HepG2 (cell line): ENCODE results near the gene ATP9A. TPM values are rescaled to one million over a fixed set of nuclear protein-coding genes. Genes with fewer than 3 reads are reported as not detected.
A peak's percentile ranks its signal among the peaks of the same experiment; 100 is the strongest.

ENCODE experiments used
- ATAC-seq: fragments of 200-7000 bp; cut with Tn5 transposase; 3 replicates; pipeline ENCODE4 v1.9.1; 2020; ENCODE audit warnings: mild to moderate bottlenecking, moderate library complexity
- BruUV-seq: library from RNA; stranded (reverse); fragments of 400-500 nt; replicated peaks from 2 replicates; lab custom pipeline; 2021; lab: Mats Ljungman, UMichigan
- CTCF ChIA-PET: fragments of 300-600 bp; formaldehyde crosslinking; extraction: SDS; loops from one replicate; lab custom pipeline; 2021; ENCODE audit warnings: low total read pairs, inconsistent platforms, low intra/inter-chr PET ratio; lab: Yijun Ruan, JAX
- POLR2A ChIA-PET: fragments of 350-600 bp; sonication (Branson Sonifier 250); formaldehyde crosslinking; loops from one replicate; lab custom pipeline; 2020; ENCODE audit warnings: antibody characterized with exemption, inconsistent platforms; lab: Yijun Ruan, JAX
- DNase-seq: peaks from one replicate; pipeline ENCODE4 v3.0.0-alpha.2; 2015; ENCODE audit warnings: low spot score
- FAIRE-seq: peaks from 3 replicates; lab custom pipeline; 2011; peaks lifted over from hg19 to GRCh38; lab: Jason Lieb, UNC
- H2AFZ ChIP-seq: one replicate; pipeline ENCODE4 v1.6.1; 2011; ENCODE audit warnings: low read length, inconsistent platforms
- H3K27ac ChIP-seq: fragments of 300-600 bp; 3 replicates; pipeline ENCODE4 v1.8.0; 2011; ENCODE audit warnings: mixed run types, mild to moderate bottlenecking, mixed read lengths, low read length, inconsistent platforms; ENCODE audit not compliant: insufficient read depth; ENCODE audit errors: extremely low read length
- H3K27me3 ChIP-seq, 2 experiments: fragments of 200-600 bp in 1 of 2; 2 replicates in 1 of 2; 3 replicates in 1 of 2; pipeline versions ENCODE4 v1.6.0 to v1.8.0; 2011; ENCODE audit warnings: low read length in 2 of 2, mild to moderate bottlenecking in 2 of 2, moderate library complexity in 2 of 2, inconsistent platforms in 1 of 2; ENCODE audit not compliant: insufficient read depth in 2 of 2, control insufficient read depth in 1 of 2
- H3K36me3 ChIP-seq, 2 experiments: fragments of 200-600 bp in 1 of 2; replicated peaks in 1 of 2; 2 replicates in 1 of 2; 3 replicates in 1 of 2; pipeline versions ENCODE4 v1.5.1 to v1.8.0; 2011; ENCODE audit warnings: low read length in 2 of 2, inconsistent platforms in 1 of 2; ENCODE audit not compliant: insufficient read depth in 2 of 2, control insufficient read depth in 1 of 2
- H3K4me1 ChIP-seq: 2 replicates; pipeline ENCODE4 v1.5.1; 2012; ENCODE audit warnings: low read length, inconsistent platforms; ENCODE audit not compliant: insufficient read depth
- H3K4me2 ChIP-seq: 2 replicates; pipeline ENCODE4 v1.6.0; 2011; ENCODE audit warnings: low read depth, low read length, inconsistent platforms
- H3K4me3 ChIP-seq, 3 experiments: fragments of 200-600 bp in 1 of 3; sonication (generic), shearing (Covaris generic) in 1 of 3; replicated peaks in 1 of 3; 2 replicates each; pipeline ENCODE4 v1.5.1; 2011 to 2016; ENCODE audit warnings: low read length in 3 of 3, inconsistent platforms in 2 of 3, low read depth in 2 of 3, mild to moderate bottlenecking in 2 of 3, control low read depth in 1 of 3, mixed read lengths in 1 of 3; ENCODE audit not compliant: insufficient read depth in 1 of 3
- H3K79me2 ChIP-seq: one replicate; pipeline ENCODE4 v1.6.1; 2011; ENCODE audit warnings: low read length, inconsistent platforms; ENCODE audit not compliant: insufficient read depth
- H3K9ac ChIP-seq: 2 replicates; pipeline ENCODE4 v1.6.0; 2011; ENCODE audit warnings: mild to moderate bottlenecking, low read depth, low read length, inconsistent platforms; ENCODE audit not compliant: insufficient read depth
- H3K9me3 ChIP-seq: 2 replicates; pipeline ENCODE4 v1.5.1; 2012; ENCODE audit warnings: mild to moderate bottlenecking, low read length
- H4K20me1 ChIP-seq: 2 replicates; pipeline ENCODE4 v1.6.0; 2011; ENCODE audit warnings: inconsistent platforms, mild to moderate bottlenecking, low read length, moderate library complexity; ENCODE audit not compliant: insufficient read depth
- AGO2 ChIP-seq: fragments of 200-400 bp; formaldehyde crosslinking; optimal IDR thresholded peaks from 2 replicates; pipeline ENCODE3; 2017; ENCODE audit warnings: mild to moderate bottlenecking, low read depth, low read length, moderate library complexity
- ATF3 ChIP-seq: sonication (generic); formaldehyde crosslinking; IDR thresholded peaks from 2 replicates; pipeline ENCODE4 v1.4.0; 2020; ENCODE audit warnings: missing genetic modification reagents
- CHD2 ChIP-seq: IDR thresholded peaks from 2 replicates; pipeline ENCODE4 v1.6.1; 2011; ENCODE audit warnings: low read depth, low read length, improper control_type of control experiment
- DDIT3 ChIP-seq: sonication (generic); formaldehyde crosslinking; IDR thresholded peaks from 2 replicates; pipeline ENCODE4 v1.4.0; 2020; ENCODE audit warnings: mild to moderate bottlenecking, missing genetic modification reagents
- HINFP ChIP-seq: sonication (generic); formaldehyde crosslinking; IDR thresholded peaks from 2 replicates; pipeline ENCODE4 v1.4.0; 2020; ENCODE audit warnings: low read depth, mild to moderate bottlenecking, missing genetic modification reagents
- KAT7 ChIP-seq: IDR thresholded peaks from 2 replicates; pipeline ENCODE4 v1.6.1; 2018; ENCODE audit warnings: borderline replicate concordance, missing compliant biosample characterization
- PLSCR1 ChIP-seq: sonication (generic); formaldehyde crosslinking; IDR thresholded peaks from 2 replicates; pipeline ENCODE4 v1.5.0; 2020; ENCODE audit warnings: missing genetic modification reagents, mild to moderate bottlenecking, borderline replicate concordance
- REPIN1 ChIP-seq: sonication (generic); formaldehyde crosslinking; IDR thresholded peaks from 2 replicates; pipeline ENCODE4 v1.8.0; 2022; ENCODE audit warnings: missing genetic modification reagents, low read depth, mild to moderate bottlenecking, borderline replicate concordance
- RFX3 ChIP-seq: IDR thresholded peaks from 2 replicates; pipeline ENCODE4 v1.6.1; 2016; ENCODE audit warnings: missing biosample characterization, missing genetic modification reagents
- SRF ChIP-seq: IDR thresholded peaks from 2 replicates; pipeline ENCODE4 v1.6.1; 2011; ENCODE audit warnings: mild to moderate bottlenecking, low read depth, low read length, moderate library complexity
- ZBTB21 ChIP-seq: sonication (generic); formaldehyde crosslinking; IDR thresholded peaks from 2 replicates; pipeline ENCODE4 v1.4.0; 2020; ENCODE audit warnings: missing genetic modification reagents
- ZBTB25 ChIP-seq: IDR thresholded peaks from 2 replicates; pipeline ENCODE4 v1.6.1; 2018; ENCODE audit warnings: missing genetic modification reagents
- ZBTB38 ChIP-seq: sonication (generic); formaldehyde crosslinking; IDR thresholded peaks from 2 replicates; pipeline ENCODE4 v1.5.1; 2020; ENCODE audit warnings: mild to moderate bottlenecking, missing genetic modification reagents
- ZFP82 ChIP-seq: sonication (generic); formaldehyde crosslinking; IDR thresholded peaks from 2 replicates; pipeline ENCODE4 v1.5.1; 2020; ENCODE audit warnings: mild to moderate bottlenecking, missing genetic modification reagents, borderline replicate concordance
- ZNF101 ChIP-seq: sonication (generic); formaldehyde crosslinking; IDR thresholded peaks from 2 replicates; pipeline ENCODE4 v1.4.0; 2020; ENCODE audit warnings: mild to moderate bottlenecking, low read depth, missing genetic modification reagents, borderline replicate concordance
- ZNF20 ChIP-seq: sonication (generic); formaldehyde crosslinking; IDR thresholded peaks from 2 replicates; pipeline ENCODE4 v1.4.0; 2020; ENCODE audit warnings: mild to moderate bottlenecking, moderate library complexity, missing genetic modification reagents
- ZNF225 ChIP-seq: sonication (generic); formaldehyde crosslinking; IDR thresholded peaks from 2 replicates; pipeline ENCODE4 v1.4.0; 2020; ENCODE audit warnings: mild to moderate bottlenecking, missing genetic modification reagents
- ZNF30 ChIP-seq: sonication (generic); formaldehyde crosslinking; IDR thresholded peaks from 2 replicates; pipeline ENCODE4 v1.5.0; 2020; ENCODE audit warnings: mild to moderate bottlenecking, missing genetic modification reagents
- ZNF670 ChIP-seq: sonication (generic); formaldehyde crosslinking; IDR thresholded peaks from 2 replicates; pipeline ENCODE4 v1.8.0; 2022; ENCODE audit warnings: mild to moderate bottlenecking, missing genetic modification reagents, borderline replicate concordance
- ZNF768 ChIP-seq: sonication (generic); formaldehyde crosslinking; IDR thresholded peaks from 2 replicates; pipeline ENCODE4 v1.4.0; 2020; ENCODE audit warnings: missing genetic modification reagents
- ZSCAN12 ChIP-seq: sonication (generic); formaldehyde crosslinking; IDR thresholded peaks from 2 replicates; pipeline ENCODE4 v1.9.0; 2021; ENCODE audit warnings: mild to moderate bottlenecking, missing genetic modification reagents
- ZSCAN20 ChIP-seq: sonication (generic); formaldehyde crosslinking; IDR thresholded peaks from 2 replicates; pipeline ENCODE4 v1.4.0; 2020; ENCODE audit warnings: missing genetic modification reagents, mild to moderate bottlenecking, borderline replicate concordance
- WGBS: methylation state at CpG from one replicate; pipeline ENCODE4 v1.1.6; 2017; ENCODE audit warnings: low lambda C conversion rate; 5-methylcytosine and 5-hydroxymethylcytosine counted together
- in situ Hi-C: cut with HindIII; loops from 2 replicates; pipeline ENCODE4 v1.10.0; 2017; ENCODE audit warnings: low pct_unique_long_range_greater_than_20kb; ENCODE audit not compliant: extremely low pct_ligation_motif_present
- intact Hi-C: fragments of 100-400 bp; cut with micrococcal nuclease; formaldehyde crosslinking; loops from one replicate; pipeline ENCODE4 v1.10.0; 2022; ENCODE audit not compliant: unreplicated experiment
- polyA plus RNA-seq, 8 experiments: library from polyadenylated mRNA; depleted of rRNA in 3 of 8; stranded (reverse) in 7 of 8; unstranded in 1 of 8; fragments of >200 nt; fragmentation: Illumina TruSeq in 4 of 8; extraction: Trizol in 4 of 8; gene quantifications; 2 replicates each; pipeline versions ENCODE4 v1.2.1 to v1.2.3, GENCODE V29; 2011 to 2016; ENCODE audit warnings: low read depth in 4 of 8, missing spikeins in 1 of 8, mixed read lengths in 1 of 8; ENCODE audit not compliant: insufficient read depth in 1 of 8
- total RNA-seq, 5 experiments: library from RNA; depleted of rRNA; stranded (reverse); fragments of >200 nt; fragmentation: Illumina TruSeq; extraction: Trizol; gene quantifications; 2 replicates each; pipeline ENCODE4 v1.2.3, GENCODE V29; 2016; ENCODE audit warnings: low read depth in 1 of 5

ATP9A gene
- total and polyA plus RNA-seq, 2 of the 13 experiments (the other 11 are each of a cell fraction or from before 2014, with no cell fraction given), result 11.8 to 18.5 TPM

- Histone ChIP-seq H3K4me2 (no peak overlapping the region), H3K79me2 (no peaks in the 10 kb centered on the region), H3K4me3 (no peak overlapping the region), H3K4me1 (peaks cover 23% of the 10 kb centered on the region), H4K20me1 (no peaks in the 10 kb centered on the region), H3K27me3 (no peaks in the 10 kb centered on the region), H2AFZ (no peak overlapping the region), H3K27ac (no peak overlapping the region), H3K9ac (no peak overlapping the region), H3K9me3 (no peaks in the 10 kb centered on the region), H3K36me3 (peaks cover 16 to 20% of the 10 kb centered on the region in 2 experiments; a peak in 4 of 5 replicates)
- 90% methylated on average over 14 of the region's 14 CpGs for WGBS
- BruUV-seq, result no TSS peak
- no peak for ATAC-seq
- FAIRE-seq, result no peak
- in situ Hi-C loops, result no loop called here
- CTCF ChIA-PET, result interaction anchor here (1.4 to 3.1 kb wide), 3 partner anchors 250 to 458 kb away, joined by 5 to 33 read pairs (median 9); no protein-coding TSS in a partner anchor
- intact Hi-C loops, result loop anchor here (10.0 kb wide), 1 partner anchor 640 kb away; no protein-coding TSS in a partner anchor
- POLR2A ChIA-PET, result no interaction called here
- DNase-seq, result no peak
- TF ChIP-seq ZSCAN12 (CRISPR knock-in tag) (no peak), ZNF30 (CRISPR knock-in tag) (no peak), ZNF225 (no peak), ZFP82 (CRISPR knock-in tag) (no peak), DDIT3 (no peak), CHD2 (no peak), ZBTB21 (CRISPR knock-in tag) (no peak), ZNF20 (CRISPR knock-in tag) (no peak), HINFP (no peak), PLSCR1 (CRISPR knock-in tag) (no peak), RFX3 (CRISPR knock-in tag) (no peak), ZBTB38 (0 out of 2 replicates have a peak, but pooled peaks have one; percentile 22), ZNF768 (0 out of 2 replicates have a peak, but pooled peaks have one; percentile 27), ATF3 (CRISPR knock-in tag) (no peak), ZNF101 (CRISPR knock-in tag) (no peak), AGO2 (peak; percentile 29), ZNF670 (CRISPR knock-in tag) (no peak), ZBTB25 (CRISPR knock-in tag) (no peak), SRF (no peak), REPIN1 (CRISPR knock-in tag) (no peak), KAT7 (CRISPR knock-in tag) (no peak), ZSCAN20 (no peak)
Observed at GRCh38 chr20:51625105-51625504, 143.1 kb downstream of the ATP9A start.
